Mesendoderm (in vitro differentiated cells): ENCODE results near the gene MTA1.

Experiments used
- DNase-seq: peaks from one replicate; pipeline ENCODE4 v3.0.0; 2013
- H2AK5ac ChIP-seq: 2 replicates; pipeline ENCODE4 v1.6.1; 2013; ENCODE audit warnings: low read length, inconsistent platforms
- H2BK120ac ChIP-seq: 2 replicates; pipeline ENCODE4 v1.6.1; 2013; ENCODE audit warnings: low read depth, mild to moderate bottlenecking, low read length, moderate library complexity, mixed read lengths
- H2BK15ac ChIP-seq: replicated peaks from 2 replicates; pipeline ENCODE4 v1.6.1; 2013; ENCODE audit warnings: low read depth, mild to moderate bottlenecking, moderate library complexity
- H2BK5ac ChIP-seq: 2 replicates; pipeline ENCODE4 v1.6.1; 2013; ENCODE audit warnings: low read length, inconsistent platforms
- H3K18ac ChIP-seq: 2 replicates; pipeline ENCODE4 v1.6.1; 2013; ENCODE audit warnings: mild to moderate bottlenecking, low read length, mixed read lengths
- H3K23ac ChIP-seq: one replicate; pipeline ENCODE4 v1.6.1; 2013; ENCODE audit warnings: low read length
- H3K27ac ChIP-seq: 2 replicates; pipeline ENCODE4 v1.5.1; 2013; ENCODE audit warnings: low read depth, mild to moderate bottlenecking, inconsistent platforms, low read length, moderate library complexity
- H3K27me3 ChIP-seq: 2 replicates; pipeline ENCODE4 v1.6.1; 2013; ENCODE audit warnings: low read length, control low read depth, mild to moderate bottlenecking, inconsistent platforms; ENCODE audit not compliant: insufficient read depth, poor library complexity
- H3K36me3 ChIP-seq: 2 replicates; pipeline ENCODE4 v1.6.1; 2013; ENCODE audit warnings: low read length, inconsistent platforms; ENCODE audit not compliant: control insufficient read depth, insufficient read depth
- H3K4ac ChIP-seq: one replicate; pipeline ENCODE4 v1.6.1; 2013; ENCODE audit warnings: low read depth, mild to moderate bottlenecking, low read length, moderate library complexity
- H3K4me1 ChIP-seq: 2 replicates; pipeline ENCODE4 v1.6.1; 2013; ENCODE audit warnings: low read depth, low read length, inconsistent platforms; ENCODE audit not compliant: control insufficient read depth
- H3K4me2 ChIP-seq: 2 replicates; pipeline ENCODE4 v1.6.1; 2013; ENCODE audit warnings: low read length
- H3K4me3 ChIP-seq: 2 replicates; pipeline ENCODE4 v1.5.1; 2013; ENCODE audit warnings: mild to moderate bottlenecking, low read length
- H3K56ac ChIP-seq: one replicate; pipeline ENCODE4 v1.6.1; 2013; ENCODE audit warnings: low read length
- H3K79me1 ChIP-seq: 2 replicates; pipeline ENCODE4 v1.6.1; 2013; ENCODE audit warnings: low read length, inconsistent platforms
- H3K79me2 ChIP-seq: 2 replicates; pipeline ENCODE4 v1.6.1; 2013; ENCODE audit warnings: mild to moderate bottlenecking, low read length; ENCODE audit not compliant: control insufficient read depth, insufficient read depth
- H3K9ac ChIP-seq: 2 replicates; pipeline ENCODE4 v1.6.1; 2013; ENCODE audit warnings: low read length, inconsistent platforms
- H4K5ac ChIP-seq: one replicate; pipeline ENCODE4 v1.6.1; 2013; ENCODE audit warnings: low read length
- H4K8ac ChIP-seq: one replicate; pipeline ENCODE4 v1.6.1; 2013; ENCODE audit warnings: low read depth, mild to moderate bottlenecking, control low read depth, low read length, moderate library complexity
- WGBS: extraction: QIAGEN DNeasy Blood & Tissue Kit; methylation state at CpG from one replicate; pipeline ENCODE4 v1.1.7; 2013; ENCODE audit warnings: low lambda C conversion rate, missing lambda C conversion rate; ENCODE audit not compliant: insufficient coverage; ENCODE audit errors: extremely low coverage; 5-methylcytosine and 5-hydroxymethylcytosine counted together

The MTA1 gene

DNA sequence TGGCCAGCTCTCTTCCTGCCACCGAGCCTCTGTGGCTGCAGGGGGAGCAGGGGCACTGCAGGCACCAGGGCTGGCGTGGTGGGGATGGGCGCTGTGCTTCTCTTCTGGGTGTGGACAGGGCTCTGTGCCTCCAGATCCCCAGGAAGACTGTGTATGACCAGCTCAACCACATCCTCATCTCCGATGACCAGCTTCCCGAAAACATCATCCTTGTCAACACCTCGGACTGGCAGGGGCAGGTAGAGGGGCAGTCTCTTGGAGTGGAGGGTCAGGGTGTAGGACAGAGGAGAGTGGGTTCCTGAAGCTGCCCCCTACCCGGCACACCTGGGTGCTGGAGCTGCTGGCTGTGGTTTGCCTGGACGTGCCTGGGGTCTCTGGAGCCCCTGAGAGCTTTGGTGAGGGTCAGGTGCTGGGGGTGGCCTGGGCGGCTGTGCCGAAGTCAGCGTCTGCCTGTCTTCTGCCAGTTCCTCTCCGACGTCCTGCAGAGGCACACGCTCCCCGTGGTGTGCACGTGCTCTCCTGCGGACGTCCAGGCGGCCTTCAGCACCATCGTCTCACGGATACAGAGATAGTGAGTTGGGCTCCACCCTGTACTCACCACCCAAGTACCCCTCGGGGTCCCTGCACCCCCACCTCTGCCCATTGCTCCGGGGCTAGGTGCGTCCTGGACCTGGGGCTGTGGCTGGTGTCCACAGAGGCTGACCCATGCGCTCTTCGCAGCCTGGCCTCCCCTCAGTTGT lies 37.1 kb upstream of the MTA1 start:
- Histone ChIP-seq H3K4ac (no peak overlapping the region), H2AK5ac (no peak overlapping the region), H2BK5ac (no peak overlapping the region), H3K9ac (no peak overlapping the region), H4K5ac (no peak overlapping the region), H3K4me2 (no peak overlapping the region), H3K27ac (no peak overlapping the region), H3K18ac (no peak overlapping the region), H2BK15ac (no peak overlapping the region), H3K56ac (no peak overlapping the region), H2BK120ac (no peak overlapping the region), H3K4me3 (no peak overlapping the region), H3K36me3 (no peaks in the 10 kb centered on the region), H3K23ac (no peak overlapping the region), H3K27me3 (no peaks in the 10 kb centered on the region), H3K4me1 (no peaks in the 10 kb centered on the region), H3K79me1 (no peaks in the 10 kb centered on the region), H4K8ac (no peak overlapping the region), H3K79me2 (no peaks in the 10 kb centered on the region)
- DNase-seq: no peak
- WGBS: no CpG with 5 or more reads among the region's 26 CpGs

DNA sequence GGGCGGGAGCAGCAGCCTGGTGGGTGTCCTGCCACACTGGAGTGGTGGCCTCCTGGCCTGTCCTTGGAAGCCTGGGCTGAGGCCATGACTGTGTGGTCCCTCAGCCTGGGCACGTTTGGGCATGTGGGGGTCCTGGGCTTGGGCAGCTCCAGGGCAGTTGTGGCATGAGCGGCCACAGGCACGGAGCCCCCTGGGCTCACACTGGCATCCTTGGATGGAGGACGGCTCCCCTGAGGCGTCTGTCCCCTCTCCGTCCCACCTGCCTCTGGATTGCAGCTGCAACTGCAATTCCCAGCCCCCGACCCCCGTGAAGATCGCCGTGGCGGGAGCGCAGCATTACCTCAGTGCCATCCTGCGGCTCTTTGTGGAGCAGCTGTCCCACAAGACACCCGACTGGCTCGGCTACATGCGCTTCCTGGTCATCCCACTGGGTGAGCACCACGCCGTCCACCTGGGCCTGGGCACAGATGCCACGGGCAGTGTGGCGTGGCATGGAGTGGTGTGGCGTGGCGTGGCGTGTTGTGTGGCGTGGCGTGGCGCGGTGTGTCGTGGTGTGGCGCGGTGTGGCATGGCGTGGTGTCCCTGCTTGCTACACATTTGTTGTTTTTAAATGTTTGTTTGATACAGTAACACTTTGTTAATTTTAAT lies 36.4 kb upstream of the MTA1 start:
- no peaks in the 10 kb centered on the region for H3K27me3 ChIP-seq
- H3K4me2 ChIP-seq: no peak overlapping the region
- no peak for DNase-seq
- H3K36me3 ChIP-seq: no peaks in the 10 kb centered on the region
- no peak overlapping the region for H2BK120ac ChIP-seq
- no peaks in the 10 kb centered on the region for H3K4me1 ChIP-seq
- WGBS: no CpG with 5 or more reads among the region's 32 CpGs
- H2BK15ac ChIP-seq: no peak overlapping the region
- no peaks in the 10 kb centered on the region for H3K79me2 ChIP-seq
- H2BK5ac ChIP-seq: no peak overlapping the region
- no peak overlapping the region for H3K56ac ChIP-seq
- H4K8ac ChIP-seq: no peak overlapping the region
- no peak overlapping the region for H3K23ac ChIP-seq
- H3K79me1 ChIP-seq: no peaks in the 10 kb centered on the region
- H3K4me3 ChIP-seq: no peak overlapping the region
- no peak overlapping the region for H3K9ac ChIP-seq
- no peak overlapping the region for H3K4ac ChIP-seq
- H3K18ac ChIP-seq: no peak overlapping the region
- no peak overlapping the region for H2AK5ac ChIP-seq
- H4K5ac ChIP-seq: no peak overlapping the region
- H3K27ac ChIP-seq: no peak overlapping the region

DNA sequence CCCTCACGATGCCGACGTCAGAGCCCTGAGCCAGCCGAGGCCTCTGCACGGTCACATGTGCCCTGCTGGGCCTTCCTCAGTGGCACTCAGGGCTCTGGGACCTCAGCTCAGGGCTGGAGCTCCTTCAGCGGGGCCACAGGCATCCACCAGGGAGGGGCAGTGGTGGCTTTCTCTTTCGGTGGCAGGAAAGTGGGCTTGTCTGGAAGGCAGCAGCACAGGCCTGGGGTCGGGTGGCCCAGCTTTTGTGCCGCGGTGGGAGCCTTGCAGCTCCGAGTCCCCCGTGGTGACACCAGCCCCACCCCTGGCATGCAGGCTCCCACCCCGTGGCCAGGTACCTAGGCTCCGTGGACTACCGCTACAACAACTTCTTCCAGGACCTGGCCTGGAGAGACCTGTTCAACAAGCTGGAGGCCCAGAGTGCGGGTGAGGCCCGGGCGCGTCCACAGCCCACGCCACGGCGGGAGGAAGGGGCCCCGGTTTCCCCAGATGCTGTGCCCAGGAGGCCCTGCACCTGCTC lies 35.5 kb upstream of the MTA1 start:
- Histone ChIP-seq H3K4me2 (no peak overlapping the region), H4K8ac (no peak overlapping the region), H3K56ac (no peak overlapping the region), H3K23ac (no peak overlapping the region), H4K5ac (no peak overlapping the region), H3K4me3 (no peak overlapping the region), H3K79me1 (no peaks in the 10 kb centered on the region), H3K18ac (no peak overlapping the region), H3K36me3 (no peaks in the 10 kb centered on the region), H3K27me3 (no peaks in the 10 kb centered on the region), H2BK5ac (no peak overlapping the region), H2AK5ac (no peak overlapping the region), H2BK120ac (no peak overlapping the region), H3K4ac (no peak overlapping the region), H3K79me2 (no peaks in the 10 kb centered on the region), H2BK15ac (no peak overlapping the region), H3K4me1 (no peaks in the 10 kb centered on the region), H3K9ac (no peak overlapping the region), H3K27ac (no peak overlapping the region)
- no CpG with 5 or more reads among the region's 23 CpGs for WGBS
- DNase-seq: no peak

DNA sequence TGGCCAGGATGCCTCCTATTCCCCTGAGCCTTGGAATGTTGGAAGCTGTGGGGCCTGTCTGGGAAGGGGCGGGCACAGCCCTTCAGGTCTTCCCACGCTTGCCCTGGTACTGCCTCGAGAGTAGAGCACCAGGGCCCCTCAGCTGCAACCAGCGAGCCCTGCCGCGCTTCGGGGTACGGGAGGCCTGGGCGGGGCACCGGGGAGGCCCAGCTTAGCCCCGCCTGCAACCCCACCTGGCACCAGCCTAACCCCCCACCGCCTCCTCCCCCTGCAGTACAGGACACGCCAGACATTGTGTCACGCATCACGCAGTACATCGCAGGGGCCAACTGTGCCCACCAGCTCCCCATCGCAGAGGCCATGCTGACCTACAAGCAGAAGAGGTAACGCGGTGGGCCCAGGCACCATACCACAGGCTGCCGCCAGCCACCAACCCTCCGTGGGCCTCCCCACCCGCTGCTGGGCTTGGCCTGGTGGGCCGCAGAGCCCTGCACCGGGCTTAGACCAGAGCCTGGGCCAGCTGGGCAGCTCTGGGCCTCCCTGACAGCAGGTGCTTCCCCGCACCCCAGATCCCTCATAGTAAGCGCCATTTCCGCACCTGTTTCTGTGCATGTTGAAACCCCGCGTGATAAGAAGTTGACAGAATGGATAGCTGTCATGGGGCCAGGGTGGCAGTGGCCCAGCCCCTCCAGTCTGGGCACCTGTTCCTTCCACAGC lies 34.9 kb upstream of the MTA1 start:
- H3K4me1 ChIP-seq: no peaks in the 10 kb centered on the region
- no CpG with 5 or more reads among the region's 29 CpGs for WGBS
- DNase-seq: no peak
- no peak overlapping the region for H2BK5ac ChIP-seq
- H2BK120ac ChIP-seq: no peak overlapping the region
- H3K27ac ChIP-seq: no peak overlapping the region
- H3K36me3 ChIP-seq: no peaks in the 10 kb centered on the region
- H4K5ac ChIP-seq: no peak overlapping the region
- no peak overlapping the region for H3K18ac ChIP-seq
- H3K4me2 ChIP-seq: no peak overlapping the region
- H3K9ac ChIP-seq: no peak overlapping the region
- H3K79me1 ChIP-seq: no peaks in the 10 kb centered on the region
- no peak overlapping the region for H2BK15ac ChIP-seq
- no peak overlapping the region for H3K4me3 ChIP-seq
- no peak overlapping the region for H3K23ac ChIP-seq
- H3K79me2 ChIP-seq: no peaks in the 10 kb centered on the region
- no peaks in the 10 kb centered on the region for H3K27me3 ChIP-seq
- no peak overlapping the region for H2AK5ac ChIP-seq
- no peak overlapping the region for H3K4ac ChIP-seq
- H3K56ac ChIP-seq: no peak overlapping the region
- no peak overlapping the region for H4K8ac ChIP-seq

DNA sequence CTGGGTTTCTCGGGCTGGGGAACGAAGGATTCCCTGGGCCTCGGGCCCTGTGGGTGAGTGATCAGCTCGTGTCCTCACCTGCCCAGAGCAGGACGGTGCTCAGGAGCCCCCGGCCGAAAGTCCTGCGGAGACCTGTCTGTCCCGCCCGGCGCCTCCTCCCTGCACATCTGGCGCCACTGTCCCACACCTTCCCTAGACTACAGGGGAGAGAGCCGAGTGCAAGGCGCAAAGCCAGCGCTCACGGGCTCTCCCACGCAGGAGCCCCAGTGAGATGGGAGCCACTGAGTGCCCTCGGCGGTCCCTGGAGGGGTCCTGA lies 34.3 kb upstream of the MTA1 start:
- no peak overlapping the region for H3K18ac ChIP-seq
- DNase-seq: no peak
- no peak overlapping the region for H3K27ac ChIP-seq
- H3K79me1 ChIP-seq: no peaks in the 10 kb centered on the region
- H4K8ac ChIP-seq: no peak overlapping the region
- no peaks in the 10 kb centered on the region for H3K27me3 ChIP-seq
- no peak overlapping the region for H3K23ac ChIP-seq
- no peak overlapping the region for H2BK5ac ChIP-seq
- no peaks in the 10 kb centered on the region for H3K79me2 ChIP-seq
- no peaks in the 10 kb centered on the region for H3K4me1 ChIP-seq
- no CpG with 5 or more reads among the region's 19 CpGs for WGBS
- H3K4ac ChIP-seq: no peak overlapping the region
- H3K4me3 ChIP-seq: no peak overlapping the region
- H2BK120ac ChIP-seq: no peak overlapping the region
- H3K56ac ChIP-seq: no peak overlapping the region
- no peaks in the 10 kb centered on the region for H3K36me3 ChIP-seq
- no peak overlapping the region for H2BK15ac ChIP-seq
- H4K5ac ChIP-seq: no peak overlapping the region
- H3K4me2 ChIP-seq: no peak overlapping the region
- H3K9ac ChIP-seq: no peak overlapping the region
- no peak overlapping the region for H2AK5ac ChIP-seq
